K562 (cell line): ENCODE data around the gene VARS1. TPM values are rescaled to one million over a fixed set of nuclear protein-coding genes. Genes with fewer than 3 reads are reported as not detected.
A peak's percentile ranks its signal among the peaks of the same experiment; 100 is the strongest.

ENCODE experiments used
- CBX5 ChIP-seq: IDR thresholded peaks from 2 replicates; pipeline ENCODE4 v1.6.1; 2014; ENCODE audit warnings: low read depth, borderline replicate concordance
- HDAC3 ChIP-seq: fragments of 450-650 bp; IDR thresholded peaks from 2 replicates; pipeline ENCODE4 v1.6.1; 2018; ENCODE audit warnings: borderline replicate concordance, mild to moderate bottlenecking, moderate library complexity; ENCODE audit not compliant: partially characterized antibody
- NR2C1 ChIP-seq, 2 experiments: fragments of 450-650 bp; IDR thresholded peaks; 2 replicates each; pipeline ENCODE4 v1.6.1; 2017; ENCODE audit warnings: mild to moderate bottlenecking in 2 of 2, antibody characterized with exemption in 1 of 2, inconsistent platforms in 1 of 2, missing compliant biosample characterization in 1 of 2, missing genetic modification characterization in 1 of 2
- NR2C2 ChIP-seq, 2 experiments: fragments of 200-800 bp in 1 of 2; sonication (Bioruptor generic) in 1 of 2; sonication (generic) in 1 of 2; formaldehyde crosslinking in 1 of 2; IDR thresholded peaks; 2 replicates each; pipeline versions ENCODE4 v1.6.1 to v1.8.0; 2016 to 2022; ENCODE audit warnings: mild to moderate bottlenecking in 1 of 2, missing compliant biosample characterization in 1 of 2, missing genetic modification characterization in 1 of 2, missing genetic modification reagents in 1 of 2
- NRF1 ChIP-seq, 2 experiments: fragments of 450-650 bp; IDR thresholded peaks in 1 of 2; conservative IDR thresholded peaks in 1 of 2; 2 replicates each; pipeline ENCODE4 v1.6.1; 2014; ENCODE audit warnings: mild to moderate bottlenecking in 2 of 2
- POLR2A ChIP-seq: fragments of 450-650 bp; conservative IDR thresholded peaks from 2 replicates; pipeline ENCODE4 v1.6.1; 2016
- POLR2B ChIP-seq: fragments of 450-650 bp; IDR thresholded peaks from 2 replicates; pipeline ENCODE4 v1.6.1; 2018; ENCODE audit warnings: low read depth; ENCODE audit not compliant: partially characterized antibody
- PTBP1 ChIP-seq: fragments of 200-400 bp; formaldehyde crosslinking; IDR thresholded peaks from 2 replicates; pipeline ENCODE4 v1.6.1; 2017; ENCODE audit warnings: low read depth, low read length
- RBBP5 ChIP-seq: fragments of 200-600 bp; sonication (generic); IDR thresholded peaks from 2 replicates; pipeline ENCODE4 v1.6.1; 2012; ENCODE audit warnings: borderline replicate concordance, mild to moderate bottlenecking, low read length, control low read depth, inconsistent platforms; ENCODE audit not compliant: insufficient read depth, poor library complexity, severe bottlenecking
- SMARCA5 ChIP-seq: fragments of 450-650 bp; IDR thresholded peaks from 2 replicates; pipeline ENCODE4 v1.6.1; 2016
- polyA plus RNA-seq, 8 experiments: library from polyadenylated mRNA; depleted of rRNA in 4 of 8; stranded (reverse) in 5 of 8; unstranded in 3 of 8; fragments of >200 nt; fragmentation: Nextera tagmentation in 2 of 8; fragmentation: Illumina TruSeq in 1 of 8; extraction: Ambion mirVana in 2 of 8; extraction: Trizol in 1 of 8; gene quantifications; 2 replicates each; pipeline versions ENCODE4 v1.2.1 to v1.2.3, GENCODE V29; 2011 to 2014; ENCODE audit warnings: inconsistent platforms in 1 of 8, missing spikeins in 1 of 8
- total RNA-seq, 7 experiments: library from RNA; depleted of rRNA in 6 of 7; stranded (reverse); fragments of >200 nt in 6 of 7; fragmentation: Illumina TruSeq in 2 of 7; extraction: Trizol in 2 of 7; gene quantifications; 2 replicates each; pipeline versions ENCODE4 v1.2.1 to v1.2.3, GENCODE V29; 2011 to 2021; ENCODE audit warnings: low replicate concordance in 1 of 7
- TF ChIP-seq, protein P1 (sequence below): sonication (generic); formaldehyde crosslinking; IDR thresholded peaks from 2 replicates; pipeline ENCODE4 v1.8.1; 2023; ENCODE audit warnings: mild to moderate bottlenecking, missing genetic modification reagents
- TF ChIP-seq, protein P2 (sequence below): sonication (generic); formaldehyde crosslinking; IDR thresholded peaks from 2 replicates; pipeline ENCODE4 v1.8.0; 2022; ENCODE audit warnings: mild to moderate bottlenecking, missing genetic modification reagents
- TF ChIP-seq, protein P3 (sequence below): sonication (generic); formaldehyde crosslinking; IDR thresholded peaks from 2 replicates; pipeline ENCODE4 v1.9.0; 2022; ENCODE audit warnings: mild to moderate bottlenecking, missing genetic modification reagents

The VARS1 gene
- total and polyA plus RNA-seq, 9 of the 15 experiments (the other 6 are each of a cell fraction or from before 2014, with no cell fraction given) = 2.9 to 488 (median 130) TPM

DNA sequence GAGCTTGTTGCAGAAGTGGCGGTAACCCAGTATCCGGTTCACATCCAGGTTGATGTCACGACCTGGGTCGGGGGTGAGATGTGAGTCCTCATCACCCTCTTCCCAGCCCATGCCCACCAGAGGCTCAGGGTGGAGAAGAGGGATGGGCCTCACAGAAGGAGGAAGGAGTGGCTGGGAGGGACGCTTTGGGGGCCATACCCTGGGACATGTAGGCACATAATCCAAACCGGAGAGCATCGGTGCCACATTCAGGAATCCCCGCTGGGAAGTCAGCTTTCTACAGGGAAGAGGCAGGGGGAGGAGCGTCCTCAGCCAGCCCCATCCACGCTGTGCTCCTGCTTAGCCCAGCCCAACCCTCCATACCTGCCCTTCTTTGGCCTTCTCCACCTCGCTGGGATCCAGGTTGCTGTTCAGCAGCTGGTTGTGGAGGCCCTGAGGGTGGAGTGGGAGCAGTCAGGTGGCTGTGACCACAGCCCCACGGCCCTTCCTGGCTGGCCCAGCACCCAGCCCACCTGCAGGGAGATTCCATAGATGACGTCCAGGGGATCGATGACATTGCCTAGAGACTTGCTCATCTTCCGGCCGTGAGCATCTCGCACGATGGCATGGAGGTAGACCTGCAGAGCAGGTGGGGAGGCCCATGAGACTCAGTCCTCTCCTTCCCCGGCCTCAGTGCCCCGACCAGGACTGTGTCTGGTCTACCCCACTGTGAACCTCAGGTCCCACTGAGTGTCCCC, 14.9 kb downstream of the VARS1 start (continued):
- TF ChIP-seq, protein P1, sequence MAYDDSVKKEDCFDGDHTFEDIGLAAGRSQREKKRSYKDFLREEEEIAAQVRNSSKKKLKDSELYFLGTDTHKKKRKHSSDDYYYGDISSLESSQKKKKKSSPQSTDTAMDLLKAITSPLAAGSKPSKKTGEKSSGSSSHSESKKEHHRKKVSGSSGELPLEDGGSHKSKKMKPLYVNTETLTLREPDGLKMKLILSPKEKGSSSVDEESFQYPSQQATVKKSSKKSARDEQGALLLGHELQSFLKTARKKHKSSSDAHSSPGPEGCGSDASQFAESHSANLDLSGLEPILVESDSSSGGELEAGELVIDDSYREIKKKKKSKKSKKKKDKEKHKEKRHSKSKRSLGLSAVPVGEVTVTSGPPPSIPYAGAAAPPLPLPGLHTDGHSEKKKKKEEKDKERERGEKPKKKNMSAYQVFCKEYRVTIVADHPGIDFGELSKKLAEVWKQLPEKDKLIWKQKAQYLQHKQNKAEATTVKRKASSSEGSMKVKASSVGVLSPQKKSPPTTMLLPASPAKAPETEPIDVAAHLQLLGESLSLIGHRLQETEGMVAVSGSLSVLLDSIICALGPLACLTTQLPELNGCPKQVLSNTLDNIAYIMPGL (CRISPR knock-in tag) = 0 out of 2 replicates have a peak, but pooled peaks have one; percentile 25
- TF ChIP-seq RBBP5 (no peak), NR2C2 (CRISPR knock-in tag; IDR thresholded peaks at IDR 0.05) (no peak), NR2C2 (tag; IDR thresholded peaks at IDR 0.05) (no peak), SMARCA5 (no peak), PTBP1 (no peak), POLR2B (peak; percentile 4), HDAC3 (no peak), CBX5 (no peak), POLR2A (peak; percentile 52; the same call in 1 of the 2 replicates), NRF1 (conservative IDR thresholded peaks at IDR 0.05 in 1 of 2, IDR thresholded peaks at IDR 0.05 in 1 of 2) (no peak), NR2C1 (IDR thresholded peaks at IDR 0.05) (no peak), NR2C1 (tag; IDR thresholded peaks at IDR 0.05) (no peak)
- TF ChIP-seq, protein P2, sequence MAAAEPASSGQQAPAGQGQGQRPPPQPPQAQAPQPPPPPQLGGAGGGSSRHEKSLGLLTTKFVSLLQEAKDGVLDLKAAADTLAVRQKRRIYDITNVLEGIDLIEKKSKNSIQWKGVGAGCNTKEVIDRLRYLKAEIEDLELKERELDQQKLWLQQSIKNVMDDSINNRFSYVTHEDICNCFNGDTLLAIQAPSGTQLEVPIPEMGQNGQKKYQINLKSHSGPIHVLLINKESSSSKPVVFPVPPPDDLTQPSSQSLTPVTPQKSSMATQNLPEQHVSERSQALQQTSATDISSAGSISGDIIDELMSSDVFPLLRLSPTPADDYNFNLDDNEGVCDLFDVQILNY (CRISPR knock-in tag) = no peak
- TF ChIP-seq, protein P3, sequence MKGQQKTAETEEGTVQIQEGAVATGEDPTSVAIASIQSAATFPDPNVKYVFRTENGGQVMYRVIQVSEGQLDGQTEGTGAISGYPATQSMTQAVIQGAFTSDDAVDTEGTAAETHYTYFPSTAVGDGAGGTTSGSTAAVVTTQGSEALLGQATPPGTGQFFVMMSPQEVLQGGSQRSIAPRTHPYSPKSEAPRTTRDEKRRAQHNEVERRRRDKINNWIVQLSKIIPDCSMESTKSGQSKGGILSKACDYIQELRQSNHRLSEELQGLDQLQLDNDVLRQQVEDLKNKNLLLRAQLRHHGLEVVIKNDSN (CRISPR knock-in tag) = no peak
